HG03060 (cell line): ENCODE data around the gene EIF1AY.
"Not testable (repeated sequence)": the region's sequence is repeated elsewhere in the genome, so short reads cannot be mapped to it uniquely, and the experiment has no call there.

Source experiments
- ATAC-seq: cut with Tn5 transposase; IDR thresholded peaks from one replicate; pipeline ENCODE4 v1.9.1; 2021; ENCODE audit warnings: low read depth, moderate number of reproducible peaks; ENCODE audit not compliant: unreplicated experiment

EIF1AY gene

GRCh38 chrY:20575531-20576121 lies at the start of gene EIF1AY:
EIF1AY (plus strand) TSS chrY:20575776; CDS start chrY:20575872, 96 bp downstream.
- peak; percentile 92 for ATAC-seq

GRCh38 chrY:20528435-20528834 lies 47.1 kb upstream of the EIF1AY start:
- ATAC-seq, result no peak

GRCh38 chrY:20538186-20538585 lies 37.4 kb upstream of the EIF1AY start:
- ATAC-seq, result no peak

- ATAC-seq, result no peak
Measured at GRCh38 chrY:20538933-20539332, 36.6 kb upstream of the EIF1AY start.

GRCh38 chrY:20544451-20544960 lies 31.1 kb upstream of the EIF1AY start:
- no peak for ATAC-seq

- no peak for ATAC-seq
Measured at GRCh38 chrY:20546071-20546470, 29.5 kb upstream of the EIF1AY start.

GRCh38 chrY:20549289-20549688 lies 26.3 kb upstream of the EIF1AY start:
- ATAC-seq, result no peak

- ATAC-seq, result no peak
Measured at GRCh38 chrY:20551840-20552239, 23.7 kb upstream of the EIF1AY start.

GRCh38 chrY:20552764-20553323 lies 22.7 kb upstream of the EIF1AY start:
- not testable (repeated sequence) for ATAC-seq

GRCh38 chrY:20555820-20556219 lies 19.8 kb upstream of the EIF1AY start:
- no peak for ATAC-seq

- no peak for ATAC-seq
Measured at GRCh38 chrY:20558677-20559076, 16.9 kb upstream of the EIF1AY start.

- ATAC-seq, result no peak
Measured at GRCh38 chrY:20559873-20560512, 15.6 kb upstream of the EIF1AY start.

- no peak for ATAC-seq
Measured at GRCh38 chrY:20571306-20571705, 4.3 kb upstream of the EIF1AY start.

- no peak for ATAC-seq
Measured at GRCh38 chrY:20576506-20576905, 930 bp downstream of the EIF1AY start.

GRCh38 chrY:20578206-20578605 lies 2.6 kb downstream of the EIF1AY start:
- ATAC-seq, result no peak

- no peak for ATAC-seq
Measured at GRCh38 chrY:20581687-20582086, 6.1 kb downstream of the EIF1AY start.

- no peak for ATAC-seq
Measured at GRCh38 chrY:20586161-20586560, 10.6 kb downstream of the EIF1AY start.
